Right lobe of liver (tissue), 6 donors: ENCODE data around the gene BNIP2. TPM values are rescaled to one million over a fixed set of nuclear protein-coding genes. Genes with fewer than 3 reads are reported as not detected.
A peak's percentile ranks its signal among the peaks of the same experiment; 100 is the strongest.

ENCODE experiments used
- ATAC-seq, 4 donors: fragments of 200-7000 bp; cut with Tn5 transposase; one replicate each; pipeline ENCODE4 v1.9.1; 2020; ENCODE audit warnings: mild to moderate bottlenecking in 4 of 4, moderate library complexity in 4 of 4
- DNase-seq, 3 donors: peaks; one replicate each; pipeline ENCODE4 v3.0.0-alpha.2; 2020
- H3K27ac ChIP-seq, 3 donors: fragments of 200-600 bp; one replicate each; pipeline ENCODE4 v1.8.0; 2022
- H3K27me3 ChIP-seq, 2 donors: fragments of 200-600 bp; one replicate each; pipeline ENCODE4 v1.8.0; 2022
- H3K36me3 ChIP-seq, 4 donors: fragments of 200-600 bp; sonication (generic) in 1 of 4; one replicate each; pipeline versions ENCODE4 v1.5.1 to v1.8.0; 2017 to 2022; ENCODE audit warnings: control low read depth in 1 of 4
- H3K4me1 ChIP-seq, 4 donors: fragments of 200-600 bp; sonication (generic) in 1 of 4; one replicate each; pipeline versions ENCODE4 v1.5.1 to v1.8.0; 2017 to 2022; ENCODE audit warnings: control low read depth in 1 of 4
- H3K4me3 ChIP-seq, 3 donors: fragments of 200-600 bp; one replicate each; pipeline ENCODE4 v1.8.0; 2022
- H3K9me3 ChIP-seq, 4 donors: fragments of 200-600 bp; sonication (generic) in 1 of 4; one replicate each; pipeline versions ENCODE4 v1.5.1 to v1.8.0; 2017 to 2022; ENCODE audit warnings: control low read depth in 1 of 4
- POLR2A ChIP-seq: fragments of 450-650 bp; IDR thresholded peaks from one replicate; pipeline ENCODE4 v1.6.1; 2017; ENCODE audit warnings: antibody characterized with exemption, mild to moderate bottlenecking
- WGBS: methylation state at CpG from one replicate; pipeline ENCODE4 v1.1.6; 2018; ENCODE audit warnings: low coverage, low lambda C conversion rate; ENCODE audit not compliant: insufficient coverage; ENCODE audit errors: missing lambda C conversion rate; 5-methylcytosine and 5-hydroxymethylcytosine counted together
- intact Hi-C, 2 donors: fragments of 100-400 bp; cut with DNase I; formaldehyde crosslinking; loops; one replicate each; pipeline versions ENCODE4 v1.11.2 to v1.14.1; 2022
- total RNA-seq, 6 experiments: library from RNA; depleted of rRNA in 2 of 6; stranded (reverse); fragments of >200 nt in 2 of 6; fragmentation: NEBNext Ultra II Directional in 3 of 6; extraction: Animal tissue kit (Norgen Biotek cat#: 25700) in 3 of 6; gene quantifications; one replicate each; pipeline versions ENCODE4 v1.1.0 to v1.2.4, GENCODE V29; 2016 to 2023
- TF ChIP-seq, protein P1 (sequence below), 4 donors: fragments of 200-600 bp in 3 of 4; fragments of 450-650 bp in 1 of 4; IDR thresholded peaks; one replicate each; pipeline versions ENCODE4 v1.5.1 to v1.8.0; 2016 to 2022; ENCODE audit warnings: antibody characterized with exemption in 4 of 4, mild to moderate bottlenecking in 2 of 4
- donor health status: DM: no; HTN: yes; CAD: no.
- donor health status: DM: no; HTN: no; CAD: no.
- donor health status: DM: no; HTN: no; CAD: no.
- donor health status: DM: no; HTN: yes; CAD: no.
- donor health status: DM: no; HTN: yes; CAD: no.

BNIP2 gene
- total RNA-seq, 6 experiments from 2014 or later, result 23.7 to 54.0 (median 41.0) TPM

GRCh38 chr15:59680346-59680745 lies 8.8 kb downstream of the BNIP2 start:
- no peak for TF ChIP-seq POLR2A
- TF ChIP-seq, protein P1, sequence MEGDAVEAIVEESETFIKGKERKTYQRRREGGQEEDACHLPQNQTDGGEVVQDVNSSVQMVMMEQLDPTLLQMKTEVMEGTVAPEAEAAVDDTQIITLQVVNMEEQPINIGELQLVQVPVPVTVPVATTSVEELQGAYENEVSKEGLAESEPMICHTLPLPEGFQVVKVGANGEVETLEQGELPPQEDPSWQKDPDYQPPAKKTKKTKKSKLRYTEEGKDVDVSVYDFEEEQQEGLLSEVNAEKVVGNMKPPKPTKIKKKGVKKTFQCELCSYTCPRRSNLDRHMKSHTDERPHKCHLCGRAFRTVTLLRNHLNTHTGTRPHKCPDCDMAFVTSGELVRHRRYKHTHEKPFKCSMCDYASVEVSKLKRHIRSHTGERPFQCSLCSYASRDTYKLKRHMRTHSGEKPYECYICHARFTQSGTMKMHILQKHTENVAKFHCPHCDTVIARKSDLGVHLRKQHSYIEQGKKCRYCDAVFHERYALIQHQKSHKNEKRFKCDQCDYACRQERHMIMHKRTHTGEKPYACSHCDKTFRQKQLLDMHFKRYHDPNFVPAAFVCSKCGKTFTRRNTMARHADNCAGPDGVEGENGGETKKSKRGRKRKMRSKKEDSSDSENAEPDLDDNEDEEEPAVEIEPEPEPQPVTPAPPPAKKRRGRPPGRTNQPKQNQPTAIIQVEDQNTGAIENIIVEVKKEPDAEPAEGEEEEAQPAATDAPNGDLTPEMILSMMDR (IDR thresholded peaks at IDR 0.05), result no peak
- H3K36me3 ChIP-seq, result peaks cover 4 to 68% (median 34%) of the 10 kb centered on the region in 4 donors
- H3K27me3 ChIP-seq, result no peaks in the 10 kb centered on the region
- no peak for DNase-seq
- intact Hi-C loops, result no loop called here
- H3K27ac ChIP-seq, result no peak overlapping the region
- H3K4me3 ChIP-seq, result no peak overlapping the region
- WGBS, result 100% methylated on average over 1 of the region's 6 CpGs
- peak in 1 of 4 donors; percentile 21 for ATAC-seq
- H3K4me1 ChIP-seq, result peaks cover 0 to 19% (median 3%) of the 10 kb centered on the region in 4 donors
- H3K9me3 ChIP-seq, result no peaks in the 10 kb centered on the region

GRCh38 chr15:59678620-59679019 lies 10.5 kb downstream of the BNIP2 start:
- WGBS, result 11% methylated on average over 1 of the region's 1 CpG
- Histone ChIP-seq H3K4me3 (no peak overlapping the region), H3K36me3 (peaks cover 4 to 72% (median 36%) of the 10 kb centered on the region in 4 donors), H3K27me3 (no peaks in the 10 kb centered on the region), H3K27ac (no peak overlapping the region), H3K4me1 (peaks cover 0 to 5% (median 0%) of the 10 kb centered on the region in 4 donors), H3K9me3 (no peaks in the 10 kb centered on the region)
- no peak for TF ChIP-seq POLR2A
- TF ChIP-seq, protein P1 (IDR thresholded peaks at IDR 0.05), result no peak
- intact Hi-C loops, result no loop called here
- no peak for DNase-seq
- ATAC-seq, result no peak

DNA sequence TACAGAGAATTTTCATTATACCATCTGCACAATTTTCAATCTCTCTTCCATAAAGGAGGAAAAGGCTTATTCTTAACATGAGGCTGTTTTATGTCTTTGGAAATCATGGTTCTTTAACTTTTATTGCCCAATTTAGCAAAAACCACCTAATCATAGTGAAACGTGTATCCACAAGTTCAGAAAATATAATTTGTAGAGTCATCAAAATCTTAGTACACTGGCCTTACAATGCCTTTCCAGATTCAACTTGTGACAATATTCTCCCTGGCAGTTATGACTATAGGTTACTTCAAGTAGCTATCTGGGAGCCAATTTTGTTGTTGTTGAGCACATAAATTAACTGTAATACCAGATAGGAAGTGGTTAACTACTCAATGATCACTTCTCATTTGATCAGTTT lies 10.9 kb downstream of the BNIP2 start:
- intact Hi-C loops, result no loop called here
- peaks cover 4 to 76% (median 39%) of the 10 kb centered on the region in 4 donors for H3K36me3 ChIP-seq
- ATAC-seq, result no peak

GRCh38 chr15:59676565-59676964 lies 12.6 kb downstream of the BNIP2 start:
- WGBS, result 96% methylated on average over 14 of the region's 23 CpGs
- peaks cover 0 to 4% (median 0%) of the 10 kb centered on the region in 4 donors for H3K4me1 ChIP-seq
- no peak overlapping the region for H3K4me3 ChIP-seq
- DNase-seq (no peak), ATAC-seq (peak in 2 of 4 donors; percentile 19 to 26)
- peaks cover 4 to 85% (median 47%) of the 10 kb centered on the region in 4 donors for H3K36me3 ChIP-seq
- TF ChIP-seq POLR2A, result no peak
- TF ChIP-seq, protein P1 (IDR thresholded peaks at IDR 0.05), result no peak
- H3K9me3 ChIP-seq, result no peaks in the 10 kb centered on the region
- no peak overlapping the region for H3K27ac ChIP-seq
- intact Hi-C loops, result no loop called here
- H3K27me3 ChIP-seq, result no peaks in the 10 kb centered on the region

More for the DNA sequence above, 10.9 kb downstream of the BNIP2 start:
- 38% methylated on average over 1 of the region's 1 CpG for WGBS
- no peak overlapping the region for H3K27ac ChIP-seq
- DNase-seq, result no peak
- H3K27me3 ChIP-seq, result no peaks in the 10 kb centered on the region
- TF ChIP-seq POLR2A, result no peak
- TF ChIP-seq, protein P1 (IDR thresholded peaks at IDR 0.05), result no peak
- peaks cover 0 to 4% (median 0%) of the 10 kb centered on the region in 4 donors for H3K4me1 ChIP-seq
- H3K4me3 ChIP-seq, result no peak overlapping the region
- H3K9me3 ChIP-seq, result no peaks in the 10 kb centered on the region
